Ovary (tissue), 9 donors: ENCODE data around the gene KRT35. TPM values are rescaled to one million over a fixed set of nuclear protein-coding genes. Genes with fewer than 3 reads are reported as not detected.

ENCODE experiments used
- DNase-seq, 5 donors: peaks; one replicate each; pipeline ENCODE4 v3.0.0-alpha.2; 2019 to 2020
- H3K27ac ChIP-seq, 2 donors: fragments of 200-600 bp; one replicate each; pipeline versions ENCODE4 v1.5.1 to v1.8.0; 2019 to 2022
- H3K27me3 ChIP-seq: fragments of 200-600 bp; one replicate; pipeline ENCODE4 v1.8.0; 2022
- H3K36me3 ChIP-seq: fragments of 200-600 bp; sonication (generic); one replicate; pipeline ENCODE4 v1.5.1; 2019
- H3K4me1 ChIP-seq: one replicate; pipeline ENCODE4 v1.8.1; 2013; ENCODE audit warnings: mild to moderate bottlenecking, moderate library complexity; ENCODE audit not compliant: insufficient read depth
- H3K4me3 ChIP-seq: fragments of 200-600 bp; sonication (generic); one replicate; pipeline ENCODE4 v1.5.1; 2017
- H3K9me3 ChIP-seq, 2 donors: fragments of 200-600 bp in 1 of 2; sonication (generic) in 1 of 2; one replicate each; pipeline versions ENCODE4 v1.5.1 to v1.8.1; 2013 to 2019; ENCODE audit warnings: mild to moderate bottlenecking in 1 of 2, moderate library complexity in 1 of 2
- CTCF ChIP-seq, 3 donors: fragments of 450-650 bp in 2 of 3; fragments of 200-600 bp in 1 of 3; IDR thresholded peaks; one replicate each; pipeline versions ENCODE4 v1.5.1 to v1.8.0; 2016 to 2022; ENCODE audit warnings: antibody characterized with exemption in 3 of 3, mild to moderate bottlenecking in 1 of 3
- EP300 ChIP-seq: sonication (generic); formaldehyde crosslinking; IDR thresholded peaks from one replicate; pipeline ENCODE4 v1.6.1; 2017; ENCODE audit warnings: antibody characterized with exemption
- POLR2A ChIP-seq: fragments of 450-650 bp; IDR thresholded peaks from one replicate; pipeline ENCODE4 v1.6.1; 2017; ENCODE audit warnings: antibody characterized with exemption, mild to moderate bottlenecking, moderate library complexity
- WGBS, 3 donors: extraction: QIAGEN DNeasy Blood & Tissue Kit in 1 of 3; methylation state at CpG; one replicate each; pipeline versions ENCODE4 v1.1.5 to v1.1.7; 2013 to 2017; 5-methylcytosine and 5-hydroxymethylcytosine counted together
- intact Hi-C, 4 donors: fragments of 100-400 bp; cut with DNase I; formaldehyde crosslinking; loops; one replicate each; pipeline versions ENCODE4 v1.11.0 to v1.15.1; 2022 to 2023
- polyA plus RNA-seq, 2 donors: library from polyadenylated mRNA; stranded (reverse); fragments of 200-250 nt in 1 of 2; fragments of 350-450 nt in 1 of 2; fragmentation: Illumina TruSeq in 1 of 2; extraction: RNeasy Lipid Tissue Mini Kit (QIAGEN cat#74804) in 1 of 2; gene quantifications; one replicate each; pipeline ENCODE4 v1.2.3, GENCODE V29; 2013 to 2014
- total RNA-seq, 7 donors: library from RNA; depleted of rRNA in 2 of 7; stranded (reverse); fragments of >200 nt in 2 of 7; fragmentation: NEBNext Ultra II Directional in 3 of 7; extraction: Animal tissue kit (Norgen Biotek cat#: 25700) in 3 of 7; gene quantifications; one replicate each; pipeline versions ENCODE4 v1.1.0 to v1.2.4, GENCODE V29; 2016 to 2023
- donor health status: DM: no; HTN: no; CAD: no; lungs with moderate emphysema.
- donor health status: DM: no; HTN: no; CAD: no.
- donor health status: Bipolar disorder and iron deficiency.
- donor health status: DM: yes; HTN: yes; CAD: no.
- donor health status: DM: no; HTN: no; CAD: no.
- donor health status: DM: yes; HTN: yes; CAD: no.

The KRT35 gene
- total and polyA plus RNA-seq, 9 donors: not detected

- Histone ChIP-seq H3K36me3 (no peaks in the 10 kb centered on the region), H3K4me1 (peaks cover 9% of the 10 kb centered on the region), H3K27me3 (no peaks in the 10 kb centered on the region), H3K9me3 (no peaks in the 10 kb centered on the region), H3K27ac (no peak within 1 kb of the TSS), H3K4me3 (no peak within 1 kb of the TSS)
- WGBS, 3 donors: 93 to 97% (median 96%) methylated on average over 12 of the region's 12 CpGs
- intact Hi-C loops: no loop called here
- DNase-seq: peak in 1 of 5 donors; percentile 27
- TF ChIP-seq CTCF (IDR thresholded peaks at IDR 0.05): no peak
- TF ChIP-seq POLR2A: no peak
- TF ChIP-seq EP300: no peak
Measured at GRCh38 chr17:41489531-41489930, 8.6 kb upstream of the KRT35 start, which contains the start of gene KRT36. Gene KRT36, minus strand, starts transcription at chr17:41489910. Its CDS starts 46 bp downstream, at chr17:41489864.

GRCh38 chr17:41486809-41487530, 6.0 kb upstream of the KRT35 start:
- Histone ChIP-seq H3K27me3 (no peaks in the 10 kb centered on the region), H3K27ac (no peak overlapping the region), H3K4me3 (no peak overlapping the region), H3K4me1 (peaks cover 3% of the 10 kb centered on the region), H3K9me3 (no peaks in the 10 kb centered on the region), H3K36me3 (no peaks in the 10 kb centered on the region)
- WGBS, 3 donors: 76 to 83% (median 81%) methylated on average over 29 of the region's 29 CpGs
- DNase-seq: peak in 1 of 5 donors; percentile 29
- intact Hi-C loops: no loop called here
- no peak for TF ChIP-seq CTCF (IDR thresholded peaks at IDR 0.05)
- TF ChIP-seq EP300: no peak
- TF ChIP-seq POLR2A: no peak

GRCh38 chr17:41486316-41486715, 5.4 kb upstream of the KRT35 start:
- Histone ChIP-seq H3K36me3 (no peaks in the 10 kb centered on the region), H3K27me3 (no peaks in the 10 kb centered on the region), H3K4me1 (peaks cover 3% of the 10 kb centered on the region), H3K4me3 (no peak overlapping the region), H3K27ac (no peak overlapping the region), H3K9me3 (no peaks in the 10 kb centered on the region)
- intact Hi-C loops: no loop called here
- peak in 1 of 5 donors; percentile 22 for DNase-seq
- 93 to 96% (median 95%) methylated on average over 12 to 13 of the region's 13 CpGs for WGBS, 3 donors
- TF ChIP-seq POLR2A: no peak
- no peak for TF ChIP-seq EP300
- TF ChIP-seq CTCF (IDR thresholded peaks at IDR 0.05): no peak

- H3K4me1 ChIP-seq: peaks cover 3% of the 10 kb centered on the region
Measured at GRCh38 chr17:41484920-41485904, 4.3 kb upstream of the KRT35 start.

More at GRCh38 chr17:41484920-41485904, 4.3 kb upstream of the KRT35 start:
- no peak overlapping the region for H3K4me3 ChIP-seq
- TF ChIP-seq CTCF (IDR thresholded peaks at IDR 0.05) (no peak), EP300 (no peak), POLR2A (no peak)
- H3K36me3 ChIP-seq: no peaks in the 10 kb centered on the region
- intact Hi-C loops: no loop called here
- 87 to 90% (median 89%) methylated on average over 8 of the region's 8 CpGs for WGBS, 3 donors
- H3K27ac ChIP-seq: no peak overlapping the region
- H3K9me3 ChIP-seq: no peaks in the 10 kb centered on the region
- no peaks in the 10 kb centered on the region for H3K27me3 ChIP-seq
- peak in 1 of 5 donors; percentile 19 for DNase-seq
